Astrocyte of the cerebellum (primary cell): Measurements from ENCODE around the gene HGF.

Experiments used
- DNase-seq: peaks from one replicate; pipeline ENCODE4 v3.0.0-alpha.2; 2011; ENCODE audit warnings: low read depth
- H3K4me3 ChIP-seq: 2 replicates; pipeline ENCODE4 v1.5.1; 2011; ENCODE audit warnings: mild to moderate bottlenecking, low read depth, low read length, moderate library complexity
- CTCF ChIP-seq: IDR thresholded peaks from 2 replicates; pipeline ENCODE4 v1.5.1; 2012; ENCODE audit warnings: low read length, low read depth, moderate library complexity, mild to moderate bottlenecking; ENCODE audit errors: missing control alignments
- in situ Hi-C: cut with HindIII; loops from 2 replicates; pipeline ENCODE4 v1.10.0; 2017; ENCODE audit warnings: low sequenced_read_pairs

Gene HGF

GRCh38 chr7:81709836-81710235, 60.0 kb downstream of the HGF start:
- H3K4me3 ChIP-seq = no peak overlapping the region
- TF ChIP-seq CTCF = no peak
- no peak for DNase-seq
- in situ Hi-C loops = loop anchor here (10.0 kb wide), 1 partner anchor 45 kb away; no protein-coding TSS in a partner anchor

- DNase-seq = no peak
- no peak overlapping the region for H3K4me3 ChIP-seq
- no peak for TF ChIP-seq CTCF
- in situ Hi-C loops = loop anchor here (10.0 kb wide), 1 partner anchor 47 kb away; no protein-coding TSS in a partner anchor
Observed at GRCh38 chr7:81707966-81708365, 61.9 kb downstream of the HGF start.

DNA sequence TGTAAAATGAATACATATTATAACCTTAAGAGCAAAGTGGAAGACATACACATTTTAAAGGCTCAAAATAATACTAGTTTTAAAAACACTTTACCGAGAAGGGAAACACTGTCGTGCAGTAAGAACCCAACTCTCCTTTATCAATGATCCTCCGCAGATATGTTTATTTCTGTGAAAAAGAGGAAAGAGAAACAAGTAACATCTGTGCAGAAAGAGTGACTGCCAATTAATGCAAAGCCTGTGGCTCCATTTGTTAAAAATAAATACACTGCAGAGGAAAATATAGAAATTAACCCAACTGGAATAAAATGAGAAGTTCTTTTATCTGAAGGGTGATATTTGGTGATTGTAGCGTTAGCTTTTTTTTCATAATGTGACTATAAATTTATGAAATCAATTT, 62.7 kb downstream of the HGF start:
- no peak for TF ChIP-seq CTCF
- H3K4me3 ChIP-seq = no peak overlapping the region
- in situ Hi-C loops = loop anchor here (10.0 kb wide), 1 partner anchor 48 kb away; no protein-coding TSS in a partner anchor
- DNase-seq = no peak

DNA sequence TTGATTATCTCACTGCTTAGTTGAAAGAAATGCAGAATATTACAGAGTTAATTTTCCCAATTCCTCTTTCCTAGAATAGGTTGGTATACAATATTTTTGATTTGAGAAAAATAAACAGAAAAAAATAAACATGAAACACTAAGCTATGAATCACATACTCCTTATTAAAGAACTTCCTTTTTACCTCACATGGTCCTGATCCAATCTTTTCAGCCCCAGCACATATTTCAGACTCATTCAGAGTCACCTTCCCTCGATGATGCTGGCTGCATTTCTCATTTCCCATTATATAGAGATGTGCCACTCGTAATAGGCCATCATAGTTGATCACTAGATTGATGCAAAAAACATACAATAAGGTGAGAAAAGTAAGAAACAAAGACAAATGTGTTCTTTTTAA, 64.6 kb downstream of the HGF start:
- in situ Hi-C loops = loop anchor here (10.0 kb wide), 1 partner anchor 50 kb away; no protein-coding TSS in a partner anchor
- no peak for DNase-seq
- no peak for TF ChIP-seq CTCF
- H3K4me3 ChIP-seq = no peak overlapping the region

- no peak overlapping the region for H3K4me3 ChIP-seq
- no peak for TF ChIP-seq CTCF
- DNase-seq = no peak
- in situ Hi-C loops = loop anchor here (10.0 kb wide), 1 partner anchor 50 kb away; no protein-coding TSS in a partner anchor
Observed at GRCh38 chr7:81704595-81704994, 65.3 kb downstream of the HGF start.

GRCh38 chr7:81698965-81699364, 70.9 kb downstream of the HGF start:
- in situ Hi-C loops = no loop called here
- TF ChIP-seq CTCF = no peak
- no peak overlapping the region for H3K4me3 ChIP-seq
- no peak for DNase-seq
